OCI-LY1 (cell line): ENCODE data around the gene CNN3.

Source experiments
- H2AFZ ChIP-seq: fragments of 200-600 bp; sonication (generic), shearing (Covaris generic); 2 replicates; pipeline ENCODE4 v1.6.0; 2014; ENCODE audit warnings: antibody characterized with exemption, mild to moderate bottlenecking, low read length
- H3F3A ChIP-seq: fragments of 200-600 bp; sonication (generic), shearing (Covaris generic); 2 replicates; pipeline ENCODE4 v1.6.0; 2014; ENCODE audit warnings: mild to moderate bottlenecking, antibody characterized with exemption, low read length, moderate library complexity; ENCODE audit not compliant: insufficient read depth
- H3K27ac ChIP-seq: fragments of 200-600 bp; sonication (generic); 2 replicates; pipeline ENCODE4 v1.5.1; 2014; ENCODE audit warnings: low read length, mixed run types, mild to moderate bottlenecking, low read depth; ENCODE audit not compliant: poor library complexity, severe bottlenecking
- H3K27me3 ChIP-seq: fragments of 200-600 bp; sonication (generic); 2 replicates; pipeline ENCODE4 v1.6.0; 2014; ENCODE audit warnings: antibody characterized with exemption, mild to moderate bottlenecking, low read length, moderate library complexity; ENCODE audit not compliant: insufficient read depth
- H3K36me3 ChIP-seq: fragments of 200-600 bp; sonication (generic); 2 replicates; pipeline ENCODE4 v1.6.1; 2014; ENCODE audit warnings: mild to moderate bottlenecking, antibody characterized with exemption, low read length, moderate library complexity, mixed read lengths; ENCODE audit not compliant: insufficient read depth
- H3K4me1 ChIP-seq: fragments of 200-600 bp; sonication (generic); 2 replicates; pipeline ENCODE4 v1.5.1; 2014; ENCODE audit warnings: mild to moderate bottlenecking, low read length, moderate library complexity; ENCODE audit not compliant: insufficient read depth, severe bottlenecking
- H3K4me2 ChIP-seq: fragments of 200-600 bp; sonication (generic), shearing (Covaris generic); 2 replicates; pipeline ENCODE4 v1.6.1; 2014; ENCODE audit warnings: low read length
- H3K4me3 ChIP-seq: fragments of 200-600 bp; sonication (generic); 2 replicates; pipeline ENCODE4 v1.5.1; 2014; ENCODE audit warnings: low read length, low read depth, mild to moderate bottlenecking, mixed read lengths; ENCODE audit not compliant: poor library complexity, severe bottlenecking
- H3K79me2 ChIP-seq: fragments of 200-600 bp; shearing (Covaris generic); 2 replicates; pipeline ENCODE4 v1.6.1; 2016; ENCODE audit warnings: mixed run types, low read length, mixed read lengths; ENCODE audit not compliant: insufficient read depth
- H3K9ac ChIP-seq: fragments of 200-600 bp; sonication (generic), shearing (Covaris generic); 2 replicates; pipeline ENCODE4 v1.6.1; 2014; ENCODE audit warnings: mild to moderate bottlenecking, low read length, mixed read lengths
- H3K9me2 ChIP-seq: fragments of 200-600 bp; sonication (generic), shearing (Covaris generic); 2 replicates; pipeline ENCODE4 v1.6.1; 2014; ENCODE audit warnings: low read depth, mild to moderate bottlenecking, low read length, mixed read lengths
- H3K9me3 ChIP-seq: fragments of 200-600 bp; shearing (Covaris generic); 2 replicates; pipeline ENCODE4 v1.6.1; 2014; ENCODE audit warnings: low read length, mixed read lengths
- H4K20me1 ChIP-seq: fragments of 200-600 bp; sonication (generic), shearing (Covaris generic); 2 replicates; pipeline ENCODE4 v1.6.0; 2016; ENCODE audit warnings: mild to moderate bottlenecking, low read length; ENCODE audit not compliant: insufficient read depth
- EZH2 ChIP-seq: fragments of 200-600 bp; sonication (generic), shearing (Covaris generic); IDR thresholded peaks from 2 replicates; pipeline ENCODE4 v1.8.0; 2017; ENCODE audit warnings: borderline replicate concordance, mixed run types, mild to moderate bottlenecking, antibody characterized with exemption, low read length, moderate library complexity, mixed read lengths
- TF ChIP-seq, protein P1 (sequence below): fragments of 200-600 bp; sonication (generic), shearing (Covaris generic); IDR thresholded peaks from 2 replicates; pipeline ENCODE4 v1.5.1; 2017; ENCODE audit warnings: mild to moderate bottlenecking, antibody characterized with exemption, low read length, moderate library complexity, mixed read lengths

Gene CNN3

DNA sequence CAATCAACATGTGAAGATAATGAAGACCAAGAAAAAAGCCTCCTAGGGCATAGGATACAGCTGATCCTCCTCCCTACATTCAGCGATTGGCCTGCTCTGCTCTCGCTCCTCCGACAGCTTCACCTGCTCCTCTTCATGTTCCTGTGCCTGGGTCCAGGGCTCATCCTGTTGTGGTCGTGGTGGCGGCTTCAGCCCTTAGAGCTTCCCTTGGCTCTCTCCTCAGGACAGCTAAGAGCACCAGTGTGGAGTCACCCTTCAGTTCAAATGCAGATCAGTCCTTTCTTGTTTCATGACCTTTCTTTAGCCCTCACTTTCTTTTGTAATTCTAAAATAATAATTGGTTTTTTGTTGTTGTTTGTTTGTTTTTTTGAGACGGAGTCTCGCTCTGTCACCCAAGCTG, 18.7 kb downstream of the CNN3 start:
- Histone ChIP-seq H3K9me2 (no peaks in the 10 kb centered on the region), H3K4me1 (no peaks in the 10 kb centered on the region), H3K9me3 (no peaks in the 10 kb centered on the region), H3K4me2 (no peak overlapping the region), H3K79me2 (no peaks in the 10 kb centered on the region), H3K27me3 (no peaks in the 10 kb centered on the region; the same call in 1 of the 2 replicates), H3K9ac (no peak overlapping the region), H2AFZ (no peak overlapping the region), H3K4me3 (no peak overlapping the region), H4K20me1 (no peaks in the 10 kb centered on the region), H3F3A (no peaks in the 10 kb centered on the region), H3K27ac (no peak overlapping the region), H3K36me3 (no peaks in the 10 kb centered on the region)
- no peak for TF ChIP-seq EZH2
- TF ChIP-seq, protein P1, sequence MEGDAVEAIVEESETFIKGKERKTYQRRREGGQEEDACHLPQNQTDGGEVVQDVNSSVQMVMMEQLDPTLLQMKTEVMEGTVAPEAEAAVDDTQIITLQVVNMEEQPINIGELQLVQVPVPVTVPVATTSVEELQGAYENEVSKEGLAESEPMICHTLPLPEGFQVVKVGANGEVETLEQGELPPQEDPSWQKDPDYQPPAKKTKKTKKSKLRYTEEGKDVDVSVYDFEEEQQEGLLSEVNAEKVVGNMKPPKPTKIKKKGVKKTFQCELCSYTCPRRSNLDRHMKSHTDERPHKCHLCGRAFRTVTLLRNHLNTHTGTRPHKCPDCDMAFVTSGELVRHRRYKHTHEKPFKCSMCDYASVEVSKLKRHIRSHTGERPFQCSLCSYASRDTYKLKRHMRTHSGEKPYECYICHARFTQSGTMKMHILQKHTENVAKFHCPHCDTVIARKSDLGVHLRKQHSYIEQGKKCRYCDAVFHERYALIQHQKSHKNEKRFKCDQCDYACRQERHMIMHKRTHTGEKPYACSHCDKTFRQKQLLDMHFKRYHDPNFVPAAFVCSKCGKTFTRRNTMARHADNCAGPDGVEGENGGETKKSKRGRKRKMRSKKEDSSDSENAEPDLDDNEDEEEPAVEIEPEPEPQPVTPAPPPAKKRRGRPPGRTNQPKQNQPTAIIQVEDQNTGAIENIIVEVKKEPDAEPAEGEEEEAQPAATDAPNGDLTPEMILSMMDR = no peak

DNA sequence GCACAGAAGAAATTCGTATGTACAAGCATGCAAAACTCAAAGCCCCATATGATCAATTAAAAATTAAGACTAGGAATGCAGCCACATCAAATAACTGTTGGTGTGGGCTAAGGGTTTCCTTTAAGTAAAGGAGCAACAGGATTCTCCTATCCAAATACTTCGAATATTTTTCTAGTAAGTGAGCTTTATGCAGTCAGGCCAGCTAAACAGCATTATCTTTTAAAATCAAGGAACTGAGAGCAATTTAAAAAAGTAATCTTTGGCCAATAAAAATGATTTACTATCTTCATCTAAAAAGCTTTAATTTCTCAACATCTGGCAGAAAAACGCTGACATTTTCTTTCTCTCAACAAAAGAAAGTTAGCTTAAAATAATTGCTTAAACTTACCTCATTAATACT, 19.8 kb downstream of the CNN3 start:
- Histone ChIP-seq H3K27ac (no peak overlapping the region), H3K9ac (no peak overlapping the region), H3K27me3 (no peaks in the 10 kb centered on the region; the same call in 1 of the 2 replicates), H3K36me3 (no peaks in the 10 kb centered on the region), H3K9me3 (no peaks in the 10 kb centered on the region), H3F3A (no peaks in the 10 kb centered on the region), H4K20me1 (no peaks in the 10 kb centered on the region), H3K4me3 (no peak overlapping the region), H3K4me1 (no peaks in the 10 kb centered on the region), H2AFZ (no peak overlapping the region), H3K4me2 (no peak overlapping the region), H3K9me2 (no peaks in the 10 kb centered on the region), H3K79me2 (no peaks in the 10 kb centered on the region)
- no peak for TF ChIP-seq EZH2
- TF ChIP-seq, protein P1 = no peak

DNA sequence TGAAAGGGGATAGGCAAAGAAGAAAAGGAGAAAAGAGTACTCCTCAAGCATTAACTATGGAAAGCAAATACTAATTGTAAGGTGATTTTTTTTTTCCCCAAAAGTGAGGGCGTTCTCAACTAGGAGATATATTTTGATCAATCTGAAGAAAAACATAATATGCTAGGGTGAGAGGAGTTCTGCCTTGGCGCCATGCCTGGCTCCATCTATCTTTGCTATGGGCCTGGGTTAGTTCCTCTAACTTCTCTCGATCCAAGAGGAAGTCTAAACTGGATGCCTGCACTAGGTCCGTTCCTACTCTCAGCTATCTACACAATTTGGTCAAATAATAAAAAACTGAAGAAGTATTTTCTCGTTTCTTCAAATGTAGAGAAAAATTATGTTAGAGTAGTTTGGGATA, 20.5 kb downstream of the CNN3 start:
- H2AFZ ChIP-seq = no peak overlapping the region
- H3K79me2 ChIP-seq = no peaks in the 10 kb centered on the region
- H3K9me2 ChIP-seq = no peaks in the 10 kb centered on the region

More for the DNA sequence above, 20.5 kb downstream of the CNN3 start:
- no peak for TF ChIP-seq EZH2
- TF ChIP-seq, protein P1 = no peak
- Histone ChIP-seq H3K27me3 (no peaks in the 10 kb centered on the region; the same call in 1 of the 2 replicates), H3F3A (no peaks in the 10 kb centered on the region), H3K4me2 (no peak overlapping the region), H3K4me1 (no peaks in the 10 kb centered on the region), H4K20me1 (no peaks in the 10 kb centered on the region), H3K4me3 (no peak overlapping the region), H3K36me3 (no peaks in the 10 kb centered on the region), H3K27ac (no peak overlapping the region), H3K9me3 (no peaks in the 10 kb centered on the region), H3K9ac (no peak overlapping the region)
